GM19468 (cell line): ENCODE measurements around the gene KCNH1.

Experiments used
- ATAC-seq: cut with Tn5 transposase; IDR thresholded peaks from one replicate; pipeline ENCODE4 v1.9.1; 2021; ENCODE audit warnings: mild to moderate bottlenecking, moderate library complexity, moderate number of reproducible peaks; ENCODE audit not compliant: unreplicated experiment; ENCODE audit errors: extremely low read depth

Gene KCNH1

GRCh38 chr1:210935905-210936304, 198.0 kb downstream of the KCNH1 start:
- no peak for ATAC-seq

- no peak for ATAC-seq
Measured at GRCh38 chr1:210932104-210932503, 201.8 kb downstream of the KCNH1 start.

- no peak for ATAC-seq
Measured at GRCh38 chr1:210922666-210923065, 211.3 kb downstream of the KCNH1 start.

GRCh38 chr1:210920716-210921694, 212.9 kb downstream of the KCNH1 start:
- no peak for ATAC-seq

- no peak for ATAC-seq
Measured at GRCh38 chr1:210920258-210920657, 213.7 kb downstream of the KCNH1 start.

- no peak for ATAC-seq
Measured at GRCh38 chr1:210918893-210919292, 215.1 kb downstream of the KCNH1 start.

- no peak for ATAC-seq
Measured at GRCh38 chr1:210917560-210918169, 216.3 kb downstream of the KCNH1 start.

GRCh38 chr1:210916548-210916947, 217.4 kb downstream of the KCNH1 start:
- ATAC-seq: no peak

GRCh38 chr1:210915890-210916507, 217.9 kb downstream of the KCNH1 start:
- no peak for ATAC-seq

GRCh38 chr1:210912752-210913151, 221.2 kb downstream of the KCNH1 start:
- ATAC-seq: no peak

- no peak for ATAC-seq
Measured at GRCh38 chr1:210910020-210910575, 223.8 kb downstream of the KCNH1 start.

GRCh38 chr1:210908791-210909190, 225.2 kb downstream of the KCNH1 start:
- no peak for ATAC-seq

- no peak for ATAC-seq
Measured at GRCh38 chr1:210908257-210908656, 225.7 kb downstream of the KCNH1 start.

- ATAC-seq: no peak
Measured at GRCh38 chr1:210907251-210907805, 226.6 kb downstream of the KCNH1 start.

- ATAC-seq: no peak
Measured at GRCh38 chr1:210905944-210906453, 227.9 kb downstream of the KCNH1 start.

GRCh38 chr1:210905365-210905904, 228.5 kb downstream of the KCNH1 start:
- ATAC-seq: no peak

GRCh38 chr1:210901981-210902770, 231.8 kb downstream of the KCNH1 start:
- no peak for ATAC-seq

GRCh38 chr1:210900820-210901219, 233.1 kb downstream of the KCNH1 start:
- ATAC-seq: no peak

GRCh38 chr1:210900079-210900478, 233.9 kb downstream of the KCNH1 start:
- no peak for ATAC-seq
